B cell (primary cell): Measurements from ENCODE around the gene CALN1.

Source experiments
- CTCF ChIP-seq: fragments of 200-600 bp; IDR thresholded peaks from one replicate; pipeline ENCODE4 v1.8.0; 2022; ENCODE audit warnings: antibody characterized with exemption, mild to moderate bottlenecking
- EZH2 ChIP-seq: IDR thresholded peaks from 2 replicates; pipeline ENCODE4 v1.6.1; 2012; ENCODE audit warnings: borderline replicate concordance, low read depth, mild to moderate bottlenecking, moderate library complexity, low read length; ENCODE audit not compliant: insufficient read depth, poor library complexity, severe bottlenecking

GRCh38 chr7:72080865-72081510, 331.1 kb downstream of the CALN1 start:
- TF ChIP-seq CTCF: no peak
- TF ChIP-seq EZH2: no peak
